ENCODE data around the gene CCDC160.
"Not testable (repeated sequence)": the region's sequence is repeated elsewhere in the genome, so short reads cannot be mapped to it uniquely, and the experiment has no call there.

CCDC160 gene

DNA sequence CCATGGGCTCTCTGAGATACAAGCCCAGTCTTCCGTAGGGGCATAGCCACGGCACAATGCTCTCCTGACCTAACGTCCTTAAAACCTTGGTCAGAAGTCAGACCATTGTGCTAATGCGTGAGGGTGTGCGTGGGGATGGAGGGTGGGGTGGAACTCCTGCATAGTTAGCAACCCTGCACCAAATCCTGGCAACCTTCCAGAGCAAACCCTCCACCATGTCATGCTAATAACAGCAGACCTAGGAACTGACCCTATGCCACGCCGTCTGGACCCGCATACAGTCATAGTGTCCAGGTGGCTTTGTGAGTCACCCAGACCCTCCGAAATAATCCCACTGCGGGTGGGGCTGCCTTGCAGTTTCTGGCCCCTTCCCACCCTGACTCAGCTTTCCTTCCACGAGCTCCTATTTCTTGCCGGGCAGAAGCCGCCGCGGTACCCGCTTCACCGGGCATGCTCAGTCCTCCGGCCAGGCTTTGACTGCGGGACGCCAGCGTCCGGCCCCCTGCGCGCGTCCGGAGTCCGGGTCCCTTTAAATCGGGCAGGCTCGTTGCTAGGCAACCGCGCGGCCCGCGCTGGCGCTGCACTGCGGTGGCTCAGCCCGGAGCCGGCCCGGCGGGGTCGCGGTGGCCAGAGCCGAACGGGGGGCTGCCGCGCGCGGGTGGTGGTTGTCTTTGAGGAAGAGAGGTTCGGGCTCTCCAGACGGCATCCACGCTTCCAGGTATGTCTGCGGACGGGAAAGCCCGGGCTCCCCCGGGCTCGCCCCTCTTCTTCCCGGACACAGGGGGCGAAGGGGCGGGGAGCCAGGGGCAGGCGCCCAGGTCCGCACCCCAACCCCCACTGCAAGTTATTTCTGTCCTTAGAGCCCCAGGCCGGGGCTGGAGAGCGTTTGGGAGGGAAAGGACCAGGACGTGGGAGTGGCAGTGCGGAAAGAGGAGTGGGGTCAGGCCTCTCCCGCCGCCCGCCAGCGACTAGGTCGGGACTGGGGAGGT is at the start of gene CCDC160:
CCDC160 (plus strand) TSS at position 557 of the 989 bp plus-strand sequence. CDS start 7,619 bp downstream, outside the sequence.
- DNase-seq (ENCODE audit: low spot score): no peak

DNA sequence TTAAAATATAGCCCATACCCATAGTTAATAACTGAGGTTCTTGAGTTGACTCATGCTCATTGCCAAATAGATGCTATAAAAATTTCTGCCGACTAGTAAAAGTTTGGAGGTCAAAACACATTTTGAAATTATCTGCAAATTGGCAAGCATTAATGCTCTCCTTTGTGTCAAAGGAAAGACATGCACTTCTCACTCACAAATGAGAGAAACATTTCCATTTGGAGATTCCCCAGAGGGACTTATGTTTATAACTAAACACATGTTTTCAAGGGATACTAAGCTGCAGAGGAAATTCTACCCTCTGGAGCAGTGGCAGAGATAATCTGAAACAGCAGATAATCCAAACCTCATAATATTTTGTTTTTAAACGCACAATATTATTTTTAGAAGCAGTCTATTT is 45.7 kb upstream of the CCDC160 start:
- DNase-seq (ENCODE audit: low spot score): no peak

DNA sequence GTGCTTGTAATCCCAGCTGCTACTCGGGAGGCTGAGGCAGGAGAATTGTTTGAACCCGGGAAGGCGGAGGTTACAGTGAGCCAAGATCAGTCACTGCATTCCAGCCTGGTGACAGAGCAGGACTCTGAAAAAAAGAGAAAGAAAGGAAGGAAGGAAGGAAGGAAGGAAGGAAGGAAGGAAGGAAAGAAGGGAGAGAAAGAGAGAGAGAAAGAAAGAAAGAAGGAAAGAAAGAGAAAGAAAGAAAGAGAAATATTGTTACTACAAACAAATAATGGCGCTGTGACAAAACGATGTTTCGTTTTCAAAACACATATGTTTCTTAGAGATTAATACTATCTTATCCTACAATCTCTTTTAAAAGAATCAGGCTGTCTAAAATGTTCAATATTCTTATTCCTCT is 42.1 kb upstream of the CCDC160 start:
- DNase-seq (ENCODE audit: low spot score): no peak

DNA sequence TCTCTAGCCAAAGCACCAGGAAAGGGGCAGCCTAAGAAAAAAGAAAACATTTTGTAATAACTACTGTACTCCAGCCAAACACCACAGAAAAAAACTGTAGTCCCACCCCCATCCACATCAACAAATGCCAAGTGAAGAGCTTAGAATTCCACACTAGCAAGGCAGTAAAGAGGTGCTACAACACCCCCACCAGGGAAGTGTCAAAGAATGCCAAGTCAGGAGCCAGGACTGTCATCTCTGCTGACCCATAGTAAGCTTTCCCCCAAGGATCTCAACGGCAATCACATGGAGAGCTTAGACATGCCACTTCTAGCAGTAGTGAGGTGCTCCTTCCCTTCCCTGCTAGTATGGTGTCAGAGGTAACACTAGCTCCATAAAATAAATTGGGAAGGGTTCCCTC is 34.4 kb upstream of the CCDC160 start:
- no peak for DNase-seq (ENCODE audit: low spot score)

DNA sequence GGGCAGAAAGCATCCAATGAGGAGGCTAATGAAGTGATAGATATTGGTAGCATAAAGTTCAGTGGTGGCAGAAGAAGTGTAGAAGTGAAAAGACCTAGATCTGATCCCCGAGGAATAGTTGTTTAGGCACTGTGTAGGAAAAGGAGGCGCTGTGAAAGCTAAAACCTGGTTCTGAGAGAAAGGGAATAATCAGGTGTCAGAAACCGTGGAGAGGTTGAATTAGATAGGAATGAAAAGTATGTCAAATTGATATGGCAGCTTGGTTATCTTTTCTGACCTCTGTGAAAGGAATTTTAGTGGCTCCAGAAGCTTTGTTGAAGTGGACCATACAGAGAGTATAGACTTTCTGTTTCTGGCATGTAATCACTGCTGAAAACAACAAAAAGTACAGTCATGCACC is 30.8 kb upstream of the CCDC160 start:
- DNase-seq (ENCODE audit: low spot score): no peak

DNA sequence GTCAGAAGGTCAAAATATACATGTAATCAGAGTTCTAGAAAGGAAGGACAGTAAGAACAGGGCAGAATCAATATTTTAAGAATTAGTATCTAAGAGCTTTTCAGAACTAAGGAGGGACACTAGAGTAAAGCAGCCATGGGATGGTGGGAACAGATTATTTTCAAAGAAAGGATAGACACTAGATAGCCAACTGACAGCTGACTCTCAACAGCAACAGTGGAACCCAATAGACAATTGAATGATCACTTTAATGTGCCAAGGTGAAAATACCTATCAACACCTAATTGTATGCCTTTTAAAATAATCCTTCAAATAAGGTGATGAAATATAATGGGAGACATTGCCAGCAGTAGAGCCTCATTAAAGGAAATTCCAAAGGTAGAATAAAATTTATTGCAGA is 26.5 kb upstream of the CCDC160 start:
- DNase-seq (ENCODE audit: low spot score): no peak

DNA sequence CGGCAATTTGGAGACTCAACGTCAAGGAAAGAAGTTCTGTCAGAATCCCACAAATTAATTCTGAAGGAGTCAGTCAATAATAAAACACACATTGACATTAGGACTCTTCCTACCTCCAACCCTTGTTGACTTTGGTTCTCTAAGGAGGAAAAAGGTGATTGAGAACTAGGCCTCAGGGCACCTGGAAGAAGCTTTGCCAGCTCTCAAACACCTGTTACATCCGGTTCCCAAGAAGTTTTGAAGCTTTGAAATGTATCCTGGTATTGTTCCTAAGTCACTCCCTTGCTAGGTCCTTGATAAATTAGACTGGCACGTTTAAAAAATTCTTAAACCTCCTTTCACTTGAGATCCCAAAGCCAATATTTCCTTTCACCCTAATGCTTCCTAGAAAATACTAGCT is 1.7 kb upstream of the CCDC160 start:
- DNase-seq (ENCODE audit: low spot score): no peak

DNA sequence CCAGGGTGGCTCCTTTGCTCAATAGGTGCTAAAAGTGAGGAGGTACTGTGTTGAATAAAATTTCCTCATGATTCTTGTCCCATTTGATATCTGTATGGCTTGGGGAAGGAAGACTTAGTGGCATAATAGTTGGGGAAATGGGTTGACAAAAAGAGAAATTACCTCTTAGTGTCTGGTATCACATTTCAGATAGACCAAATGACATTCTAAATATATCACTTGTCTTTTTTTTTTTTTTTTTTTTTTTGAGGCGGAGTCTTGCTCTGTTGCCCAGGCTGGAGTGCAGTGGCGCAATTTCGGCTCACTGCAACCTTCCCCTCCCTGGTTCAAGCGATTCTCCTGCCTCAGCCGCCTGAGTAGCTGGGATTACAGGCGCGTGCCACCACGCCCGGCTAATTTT is 1.2 kb downstream of the CCDC160 start:
- not testable (repeated sequence) for DNase-seq (ENCODE audit: low spot score)

DNA sequence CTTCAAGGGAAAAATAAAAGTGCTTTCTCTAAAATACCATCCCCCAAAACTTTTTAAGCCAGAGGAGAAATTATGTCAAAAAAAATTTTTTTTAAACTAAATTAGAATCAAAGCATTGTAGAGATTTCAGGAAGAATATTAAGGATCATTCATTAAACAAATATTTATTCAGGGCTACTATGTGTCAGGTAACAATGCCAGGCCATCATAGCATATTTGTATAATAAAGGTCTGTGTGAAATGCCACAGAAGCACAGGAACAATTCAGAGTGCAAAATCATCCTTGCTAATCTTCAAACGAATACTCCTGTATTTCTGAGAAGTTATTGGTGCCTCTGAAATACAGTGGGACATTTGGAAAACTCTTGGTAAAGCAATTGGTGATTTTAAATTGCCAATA is 2.0 kb downstream of the CCDC160 start:
- DNase-seq (ENCODE audit: low spot score): no peak

DNA sequence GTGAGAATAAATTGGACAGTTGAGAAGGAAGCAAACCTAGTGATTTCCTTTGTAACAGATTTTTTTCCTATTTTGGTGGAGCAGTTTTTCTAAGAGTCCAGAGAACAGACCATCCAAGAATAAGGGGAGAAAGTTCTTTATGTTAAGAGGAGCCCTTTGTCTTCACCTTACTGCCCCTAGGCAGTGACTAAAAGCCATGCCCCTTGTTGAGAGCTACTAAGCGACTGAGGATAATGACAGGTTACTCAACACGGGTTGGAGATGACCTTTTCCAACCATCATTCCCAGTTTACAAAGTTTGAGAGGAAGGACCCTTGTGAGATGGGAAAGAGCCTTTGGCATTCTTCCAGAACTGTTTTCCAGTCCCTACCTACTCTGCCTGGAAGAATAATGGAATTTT is 3.2 kb downstream of the CCDC160 start:
- DNase-seq (ENCODE audit: low spot score): no peak

DNA sequence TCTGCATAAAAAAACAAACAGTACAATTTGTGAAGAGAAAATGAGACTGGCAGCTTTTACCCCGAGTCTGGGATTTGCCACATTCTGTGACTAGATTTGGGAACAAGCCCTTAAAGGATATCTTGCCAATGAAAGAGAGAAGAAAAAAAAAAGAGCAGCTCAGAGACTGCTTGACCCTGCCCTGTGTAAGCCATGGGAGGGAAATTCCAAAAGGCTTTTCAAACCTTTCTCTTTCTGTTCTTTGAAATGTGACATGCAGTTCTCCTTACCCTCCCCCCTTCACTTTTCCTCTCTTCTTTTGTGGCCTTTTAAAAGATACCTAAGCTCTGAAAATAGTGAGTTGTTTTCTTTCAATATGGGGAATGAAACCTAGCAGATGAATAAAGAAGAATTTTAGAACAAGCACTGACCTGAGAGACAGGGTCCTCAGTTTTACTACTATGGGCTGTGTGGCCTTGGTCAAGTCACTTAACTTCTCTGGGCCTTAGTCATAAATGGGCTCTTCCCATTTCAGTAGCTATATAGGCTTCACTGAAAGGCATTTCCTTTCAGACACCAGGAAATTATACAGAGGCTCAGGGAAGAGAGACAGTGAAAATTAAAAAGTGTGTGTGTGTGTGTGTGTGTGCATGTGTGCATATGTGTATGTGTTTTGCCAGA is 5.1 kb downstream of the CCDC160 start:
- no peak for DNase-seq (ENCODE audit: low spot score)

DNA sequence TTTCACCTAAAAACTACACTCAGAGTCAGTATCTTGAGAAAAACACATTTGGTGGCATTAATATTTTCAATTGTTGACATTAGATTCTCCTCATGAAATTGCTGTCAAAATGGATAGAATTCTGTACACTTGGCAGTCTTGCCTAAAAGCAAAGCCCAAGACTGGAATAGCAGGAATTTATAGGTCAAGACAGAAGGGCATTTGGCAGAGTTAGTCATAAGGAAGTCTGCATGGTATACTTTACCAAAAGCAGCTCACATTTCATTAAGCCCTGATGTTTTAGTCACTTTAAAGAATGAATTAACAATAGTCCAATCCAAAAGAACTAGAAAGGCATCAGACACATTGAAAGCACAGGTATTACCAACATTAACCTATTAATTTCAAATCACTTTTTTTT is 7.1 kb downstream of the CCDC160 start:
- DNase-seq (ENCODE audit: low spot score): no peak

DNA sequence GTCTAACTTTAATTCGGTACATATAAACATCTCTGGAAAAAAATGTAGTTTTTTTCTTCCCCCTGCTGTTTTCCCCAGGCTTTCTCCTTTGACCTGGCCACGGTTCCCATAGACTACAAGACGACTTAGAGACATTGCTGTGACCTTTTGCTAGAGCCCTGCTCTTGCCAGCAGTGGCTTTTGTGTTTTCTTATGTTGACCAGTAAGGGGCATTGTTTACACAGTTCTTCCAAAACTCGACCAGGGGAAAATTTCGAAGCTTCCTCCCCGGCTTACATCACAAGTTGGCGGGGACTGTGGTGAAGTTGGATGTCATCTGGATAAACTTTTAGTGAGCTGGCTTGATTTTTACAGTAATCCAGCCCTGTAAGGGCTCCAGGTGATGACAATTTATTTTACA is 9.3 kb downstream of the CCDC160 start:
- peak; percentile 71 for DNase-seq (ENCODE audit: low spot score)

DNA sequence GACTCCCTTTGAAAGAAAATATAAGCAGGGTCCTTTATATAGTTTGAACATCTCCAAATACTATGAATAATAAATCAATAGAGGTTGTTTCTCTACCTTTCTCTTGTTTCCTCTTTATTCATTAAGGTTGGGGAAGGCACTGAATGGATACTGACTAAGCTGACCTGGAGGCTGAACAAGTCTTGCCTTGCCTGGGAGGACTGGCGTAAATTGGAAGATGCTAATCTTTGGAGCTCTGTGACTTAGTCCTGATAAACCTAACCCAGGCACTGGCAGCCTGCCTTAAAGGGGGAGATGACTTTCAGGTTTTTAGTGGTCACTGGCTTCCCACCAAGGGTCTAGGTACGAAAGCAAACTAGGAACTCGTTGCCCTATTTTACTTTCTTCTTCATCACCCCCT is 10.5 kb downstream of the CCDC160 start:
- no peak for DNase-seq (ENCODE audit: low spot score)

DNA sequence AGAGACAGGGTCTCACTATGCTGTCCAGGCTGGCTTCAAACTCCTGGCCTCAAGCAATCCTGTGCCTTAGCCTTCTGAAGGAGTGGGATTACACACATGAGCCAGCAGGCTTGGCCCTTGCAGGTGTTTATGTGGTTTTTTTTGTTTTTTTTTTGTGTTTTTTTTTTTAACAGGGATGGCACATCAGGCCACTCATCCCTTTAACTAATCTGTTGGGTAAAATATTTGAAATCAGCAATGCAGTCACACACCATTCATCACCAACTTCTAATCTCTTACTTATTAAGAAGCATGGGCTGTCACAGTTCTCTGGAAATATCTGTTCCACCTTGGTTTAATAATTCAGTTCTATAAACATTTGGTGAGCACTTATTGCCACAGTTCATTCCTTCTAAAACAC is 12.3 kb downstream of the CCDC160 start:
- DNase-seq (ENCODE audit: low spot score): no peak

DNA sequence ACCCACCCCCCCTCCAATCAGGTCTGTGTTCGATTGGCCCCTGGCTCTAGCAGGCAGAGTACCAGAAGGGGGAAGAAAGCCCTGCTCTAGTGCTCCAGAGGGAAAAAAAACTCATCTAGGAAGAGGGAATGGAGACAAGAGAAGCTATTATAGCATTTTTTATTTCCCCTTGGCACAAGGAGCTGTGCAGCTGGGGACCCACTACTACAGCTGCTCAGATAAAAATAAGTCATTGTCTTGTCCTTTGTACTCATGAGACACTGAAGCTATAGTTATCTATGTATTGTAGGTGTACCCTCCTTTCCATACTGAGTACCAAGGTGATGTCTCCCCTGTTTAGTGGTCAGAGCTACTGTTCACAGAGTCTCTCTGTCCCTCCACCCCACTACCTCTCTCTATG is 14.3 kb downstream of the CCDC160 start:
- peak; percentile 82 for DNase-seq (ENCODE audit: low spot score)

DNA sequence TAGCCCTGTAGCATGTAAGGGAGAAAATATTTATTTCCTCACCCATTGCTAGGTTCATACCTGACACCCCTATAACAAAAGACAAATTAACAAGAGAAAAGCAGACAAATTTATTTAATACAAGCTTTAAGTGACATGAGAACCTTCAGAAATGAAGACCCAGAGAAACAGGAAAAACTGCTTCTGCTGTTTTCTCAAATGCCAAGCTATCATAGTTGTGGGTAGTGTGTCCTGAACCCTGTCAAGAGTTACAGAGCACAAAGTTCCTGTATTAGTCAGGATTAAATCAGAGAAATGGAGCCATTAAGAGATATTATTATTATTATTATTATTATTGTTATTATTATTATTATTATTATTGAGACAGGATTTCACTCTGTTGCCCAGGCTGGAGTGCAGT is 17.5 kb downstream of the CCDC160 start:
- DNase-seq (ENCODE audit: low spot score): no peak

DNA sequence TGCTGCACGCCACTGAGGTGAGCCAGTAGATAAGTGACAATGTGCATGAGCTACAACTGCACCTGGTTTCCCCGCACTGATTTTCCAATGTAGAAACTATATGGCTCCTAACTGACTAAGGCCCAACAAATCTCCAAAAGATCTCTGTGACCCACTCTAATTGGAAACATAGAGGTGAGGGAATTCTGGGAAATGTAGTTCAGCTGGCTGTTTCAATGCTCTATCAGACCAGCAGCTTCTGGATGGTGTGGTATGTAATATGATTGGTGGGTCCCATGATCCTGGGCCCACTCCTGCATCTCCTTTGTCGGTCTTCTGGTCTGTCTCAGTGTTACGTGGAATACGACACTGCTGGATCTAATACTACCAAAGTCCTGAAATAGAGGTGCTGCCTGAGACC is 18.6 kb downstream of the CCDC160 start:
- no peak for DNase-seq (ENCODE audit: low spot score)

DNA sequence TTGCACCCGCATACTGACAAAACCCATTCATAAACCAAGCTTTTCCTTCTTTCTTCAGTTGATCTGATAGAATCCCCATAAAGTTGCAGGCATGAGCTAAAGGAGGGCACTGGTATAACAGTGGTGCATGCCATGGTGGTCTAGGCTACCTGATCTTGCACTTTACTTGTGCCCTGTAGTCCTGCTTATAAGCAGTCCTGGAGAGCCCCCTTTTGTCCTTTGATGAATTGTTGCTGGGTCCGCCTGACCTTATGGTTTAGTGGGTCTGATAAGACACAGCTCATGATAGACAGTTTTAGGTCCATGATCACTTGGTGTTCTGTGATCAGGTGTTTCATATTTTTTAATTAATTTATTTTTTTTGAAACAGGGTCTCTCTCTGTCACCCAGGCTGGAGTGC is 19.7 kb downstream of the CCDC160 start:
- no peak for DNase-seq (ENCODE audit: low spot score)

DNA sequence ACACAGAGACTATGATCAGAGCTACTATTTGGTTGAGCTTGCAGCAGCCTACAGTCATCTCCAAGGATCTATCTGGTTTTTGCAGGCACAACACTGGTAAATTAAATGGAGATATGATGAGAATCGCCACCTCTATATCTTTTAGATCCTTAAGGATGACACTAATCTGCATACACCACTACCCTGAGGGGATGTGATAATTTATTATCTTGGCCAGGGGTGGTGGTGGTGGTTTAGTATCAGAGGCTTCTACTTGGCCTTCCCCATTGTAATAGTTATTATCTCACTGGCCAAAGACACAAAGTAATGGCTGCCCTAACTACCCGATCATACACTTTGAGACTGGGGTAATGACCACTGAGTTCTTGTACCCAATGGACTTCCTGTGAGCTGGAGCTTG is 21.2 kb downstream of the CCDC160 start:
- no peak for DNase-seq (ENCODE audit: low spot score)

DNA sequence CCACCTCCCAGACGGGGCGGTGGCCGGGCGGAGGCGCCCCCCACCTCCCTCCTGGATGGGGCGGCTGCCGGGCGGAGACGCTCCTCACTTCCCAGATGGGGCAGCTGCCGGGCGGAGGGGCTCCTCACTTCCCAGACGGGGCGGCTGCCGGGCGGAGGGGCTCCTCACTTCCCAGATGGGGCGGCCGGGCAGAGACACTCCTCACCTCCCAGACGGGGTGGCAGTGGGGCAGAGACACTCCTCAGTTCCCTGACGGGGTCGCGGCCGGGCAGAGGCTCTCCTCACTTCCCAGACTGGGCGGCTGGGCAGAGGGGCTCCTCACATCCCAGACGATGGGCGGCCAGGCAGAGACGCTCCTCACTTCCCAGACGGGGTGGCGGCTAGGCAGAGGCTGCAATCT is 49.0 kb downstream of the CCDC160 start:
- not testable (repeated sequence) for DNase-seq (ENCODE audit: low spot score)

DNA sequence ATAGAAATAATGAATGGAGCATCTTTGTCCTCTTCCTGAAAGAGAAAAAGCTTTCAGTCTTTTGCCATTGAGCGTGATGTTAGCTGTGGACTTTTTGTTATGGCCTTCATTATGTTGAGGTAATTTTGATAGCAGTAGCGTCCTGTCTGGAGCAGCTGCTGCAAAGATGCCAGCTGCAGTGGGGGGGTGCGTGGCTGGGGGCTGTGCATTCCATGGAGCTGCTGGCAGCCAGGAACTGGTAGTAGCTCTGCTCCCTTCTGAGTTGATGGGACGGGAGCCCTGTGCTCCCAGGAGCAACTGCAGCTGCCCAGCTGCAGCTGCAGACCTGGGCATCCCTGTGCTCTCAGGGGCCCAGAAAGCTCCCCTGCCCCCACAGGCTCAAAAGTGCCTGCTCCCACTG is 50.4 kb downstream of the CCDC160 start:
- no peak for DNase-seq (ENCODE audit: low spot score)

DNA sequence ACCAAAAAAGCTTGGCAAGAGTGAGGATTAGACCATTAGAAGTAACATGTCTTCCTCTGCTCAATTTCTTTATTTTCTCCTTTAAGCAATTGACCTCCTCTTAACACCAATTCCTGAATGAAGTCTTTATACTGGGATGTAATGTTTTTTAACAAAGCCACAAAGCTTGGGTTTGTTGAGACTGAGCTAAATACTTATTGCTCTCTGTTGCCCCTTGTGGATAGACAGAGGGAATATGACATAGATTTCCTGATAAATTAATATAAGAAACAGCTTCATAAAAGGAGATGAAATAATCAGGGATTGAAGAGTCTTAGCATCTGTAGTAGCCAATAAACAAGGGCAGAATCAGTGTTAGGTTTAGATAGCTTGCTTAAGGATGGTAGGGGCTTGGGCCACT is 57.6 kb downstream of the CCDC160 start:
- DNase-seq (ENCODE audit: low spot score): peak; percentile 41
